ENCODE data around the gene ZNF740.

ZNF740 gene

DNA sequence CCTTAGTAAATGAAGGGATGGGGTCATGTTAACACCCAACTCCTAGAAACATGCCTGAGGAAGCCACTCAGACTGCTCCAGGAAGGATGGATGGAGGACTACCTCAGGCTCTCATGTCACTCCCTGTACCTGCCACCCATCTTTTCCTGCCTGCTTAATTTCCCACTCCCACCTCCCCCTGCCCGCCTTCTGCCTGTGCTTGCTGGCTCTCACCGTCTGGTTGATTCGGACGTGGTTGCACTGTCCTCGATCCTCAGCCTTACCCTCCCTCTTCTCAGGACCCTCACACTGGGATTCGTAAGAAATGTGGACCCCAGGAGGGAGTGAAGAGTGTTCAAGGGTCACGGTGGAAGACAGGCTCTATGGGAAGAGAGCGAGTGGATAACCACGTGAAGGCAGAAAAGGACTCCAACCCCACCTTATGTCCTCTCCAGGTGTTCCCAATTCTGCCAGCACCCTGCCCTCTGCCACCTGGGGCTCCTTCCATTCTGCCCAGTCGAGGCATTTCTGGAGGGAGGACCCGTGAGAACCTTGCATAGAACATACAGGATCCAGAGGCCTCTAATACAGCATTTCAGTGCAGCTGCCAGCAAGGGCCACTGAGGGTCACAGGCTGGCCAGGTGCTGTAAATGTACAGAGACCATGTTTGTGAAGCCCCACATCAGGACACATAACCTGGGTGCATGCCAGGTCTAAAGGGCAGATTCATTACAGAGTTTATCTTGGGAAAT lies 13.6 kb downstream of the ZNF740 start:
- TF ChIP-seq, protein P1, sequence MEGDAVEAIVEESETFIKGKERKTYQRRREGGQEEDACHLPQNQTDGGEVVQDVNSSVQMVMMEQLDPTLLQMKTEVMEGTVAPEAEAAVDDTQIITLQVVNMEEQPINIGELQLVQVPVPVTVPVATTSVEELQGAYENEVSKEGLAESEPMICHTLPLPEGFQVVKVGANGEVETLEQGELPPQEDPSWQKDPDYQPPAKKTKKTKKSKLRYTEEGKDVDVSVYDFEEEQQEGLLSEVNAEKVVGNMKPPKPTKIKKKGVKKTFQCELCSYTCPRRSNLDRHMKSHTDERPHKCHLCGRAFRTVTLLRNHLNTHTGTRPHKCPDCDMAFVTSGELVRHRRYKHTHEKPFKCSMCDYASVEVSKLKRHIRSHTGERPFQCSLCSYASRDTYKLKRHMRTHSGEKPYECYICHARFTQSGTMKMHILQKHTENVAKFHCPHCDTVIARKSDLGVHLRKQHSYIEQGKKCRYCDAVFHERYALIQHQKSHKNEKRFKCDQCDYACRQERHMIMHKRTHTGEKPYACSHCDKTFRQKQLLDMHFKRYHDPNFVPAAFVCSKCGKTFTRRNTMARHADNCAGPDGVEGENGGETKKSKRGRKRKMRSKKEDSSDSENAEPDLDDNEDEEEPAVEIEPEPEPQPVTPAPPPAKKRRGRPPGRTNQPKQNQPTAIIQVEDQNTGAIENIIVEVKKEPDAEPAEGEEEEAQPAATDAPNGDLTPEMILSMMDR (IDR thresholded peaks at IDR 0.05; ENCODE audit: low read depth, low read length) = no peak
- H3K4me3 ChIP-seq (replicated peaks in 1 of 2; ENCODE audit: low read depth in 2 of 2, low read length in 2 of 2) = no peak overlapping the region
- DNase-seq (ENCODE audit: low read depth in 2 of 2) = no peak

DNA sequence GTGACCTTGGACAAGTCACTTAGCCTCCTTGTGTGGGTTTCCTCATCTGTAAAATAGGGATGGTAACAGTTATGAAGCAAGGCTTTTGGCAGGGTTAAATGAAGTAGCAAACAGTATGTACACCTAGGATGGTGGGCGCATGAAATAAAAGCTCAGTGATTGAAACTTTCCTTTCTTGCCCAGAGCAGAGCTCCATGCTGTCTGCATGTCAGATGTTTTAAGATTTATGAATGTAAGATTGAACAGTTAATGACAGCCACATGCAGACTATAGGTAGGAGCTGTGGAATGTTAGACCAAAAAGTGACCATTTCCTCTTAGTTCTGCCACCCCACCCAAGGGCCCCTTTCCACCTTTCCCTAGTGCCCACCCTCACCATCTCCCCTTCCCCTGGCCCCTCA lies 14.5 kb downstream of the ZNF740 start:
- no peak overlapping the region for H3K4me3 ChIP-seq (replicated peaks in 1 of 2; ENCODE audit: low read depth in 2 of 2, low read length in 2 of 2)
- no peak for DNase-seq (ENCODE audit: low read depth in 2 of 2)
- TF ChIP-seq, protein P1 (IDR thresholded peaks at IDR 0.05; ENCODE audit: low read depth, low read length) = no peak

DNA sequence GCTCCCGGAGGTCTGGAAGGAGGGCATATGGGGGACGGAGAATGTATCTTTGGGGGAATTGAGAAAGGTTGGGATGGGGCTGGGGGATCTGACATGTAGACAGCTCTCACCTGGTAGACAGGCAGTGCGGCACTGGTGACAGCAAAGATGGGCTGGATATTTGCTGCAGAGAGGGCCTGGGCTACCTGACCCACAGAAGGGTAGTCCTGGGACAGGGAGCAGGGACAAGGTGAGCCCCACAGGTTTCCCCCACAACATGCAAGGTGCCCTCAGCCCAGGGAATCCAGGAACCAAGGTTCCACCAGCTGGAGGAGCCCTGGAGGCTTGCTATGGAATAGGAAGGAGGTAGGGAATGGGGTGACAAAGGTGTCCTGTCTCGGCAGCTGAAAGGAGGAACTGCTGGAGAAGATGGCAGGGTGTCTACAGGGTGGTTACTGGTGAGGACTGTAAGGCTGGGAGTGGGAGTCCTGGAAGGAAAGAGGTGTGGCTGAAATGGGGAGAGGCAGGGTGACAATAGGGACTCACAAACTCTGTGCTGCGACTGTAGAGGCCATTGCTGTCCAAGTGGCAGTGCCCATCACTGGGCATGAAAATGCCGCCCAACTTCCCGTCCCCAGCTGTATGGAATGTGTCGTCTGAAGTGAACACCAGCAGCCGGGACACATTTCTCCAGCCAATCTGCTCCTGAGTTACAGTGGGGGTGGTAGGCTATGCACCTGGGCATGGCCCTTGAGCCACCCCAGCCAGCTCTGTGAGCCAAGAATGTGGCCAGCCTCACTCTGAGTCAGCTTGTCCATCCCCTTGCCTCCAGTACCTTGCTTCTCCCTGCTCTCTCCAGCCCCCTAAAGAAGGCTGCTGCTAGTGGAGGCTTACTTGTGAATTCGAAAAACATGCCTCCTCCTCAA lies 15.2 kb downstream of the ZNF740 start:
- DNase-seq (ENCODE audit: low read depth in 2 of 2) = no peak
- TF ChIP-seq, protein P1 (IDR thresholded peaks at IDR 0.05; ENCODE audit: low read depth, low read length) = no peak
- no peak overlapping the region for H3K4me3 ChIP-seq (replicated peaks in 1 of 2; ENCODE audit: low read depth in 2 of 2, low read length in 2 of 2)

DNA sequence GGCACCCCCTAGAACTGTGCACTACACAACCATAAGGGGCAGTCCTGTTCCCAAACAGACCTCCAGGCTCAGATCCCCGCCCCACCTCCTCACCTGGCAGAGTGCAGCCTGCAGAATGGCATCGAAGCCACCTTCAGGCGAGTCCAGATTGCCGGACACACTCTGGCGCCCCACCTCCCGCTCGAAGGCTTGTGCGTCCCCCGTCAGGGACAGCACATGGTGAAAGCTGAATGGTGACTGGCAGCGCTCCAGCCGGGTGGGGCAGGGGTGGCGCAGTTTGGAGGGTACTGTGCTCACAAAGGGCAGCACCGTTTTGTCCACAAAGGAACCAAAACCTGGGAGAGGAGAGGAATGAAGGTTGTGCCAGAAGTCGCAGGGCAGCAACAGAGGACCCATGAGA lies 16.0 kb downstream of the ZNF740 start:
- TF ChIP-seq, protein P1 (IDR thresholded peaks at IDR 0.05; ENCODE audit: low read depth, low read length) = no peak
- DNase-seq (ENCODE audit: low read depth in 2 of 2) = no peak
- H3K4me3 ChIP-seq (replicated peaks in 1 of 2; ENCODE audit: low read depth in 2 of 2, low read length in 2 of 2) = no peak overlapping the region

DNA sequence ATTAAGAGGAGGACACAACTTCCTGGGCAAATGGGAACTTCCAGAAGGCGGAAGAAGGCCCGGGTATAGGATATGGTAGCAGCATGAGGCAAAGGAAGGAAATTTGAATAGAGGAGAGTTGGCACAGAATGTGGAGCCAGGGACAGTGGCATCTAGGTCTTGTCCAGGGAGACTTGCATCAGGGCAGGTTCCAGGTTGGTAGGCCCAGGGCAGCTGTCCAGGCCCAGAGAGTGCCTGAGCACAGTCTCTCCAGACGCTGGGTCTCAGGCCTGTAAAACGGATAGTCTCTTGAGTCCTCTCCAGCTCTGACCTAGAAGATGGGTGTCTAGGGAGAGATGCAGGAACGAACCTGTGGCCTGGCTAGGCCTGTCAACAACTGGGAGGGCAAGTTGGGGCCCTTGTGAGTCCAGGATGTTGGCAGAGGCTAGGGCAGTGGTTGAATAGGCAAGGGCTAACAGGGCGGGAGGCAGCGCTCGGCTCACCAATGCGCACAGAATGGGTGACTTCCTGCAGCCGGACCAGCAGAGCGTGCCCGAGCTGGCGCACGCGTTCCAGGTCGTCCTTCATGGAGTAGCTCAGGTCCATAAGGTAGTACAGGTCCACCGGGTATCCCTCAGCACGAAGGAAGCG lies 16.6 kb downstream of the ZNF740 start:
- DNase-seq (ENCODE audit: low read depth in 2 of 2) = no peak
- H3K4me3 ChIP-seq (replicated peaks in 1 of 2; ENCODE audit: low read depth in 2 of 2, low read length in 2 of 2) = no peak overlapping the region
- TF ChIP-seq, protein P1 (IDR thresholded peaks at IDR 0.05; ENCODE audit: low read depth, low read length) = no peak

DNA sequence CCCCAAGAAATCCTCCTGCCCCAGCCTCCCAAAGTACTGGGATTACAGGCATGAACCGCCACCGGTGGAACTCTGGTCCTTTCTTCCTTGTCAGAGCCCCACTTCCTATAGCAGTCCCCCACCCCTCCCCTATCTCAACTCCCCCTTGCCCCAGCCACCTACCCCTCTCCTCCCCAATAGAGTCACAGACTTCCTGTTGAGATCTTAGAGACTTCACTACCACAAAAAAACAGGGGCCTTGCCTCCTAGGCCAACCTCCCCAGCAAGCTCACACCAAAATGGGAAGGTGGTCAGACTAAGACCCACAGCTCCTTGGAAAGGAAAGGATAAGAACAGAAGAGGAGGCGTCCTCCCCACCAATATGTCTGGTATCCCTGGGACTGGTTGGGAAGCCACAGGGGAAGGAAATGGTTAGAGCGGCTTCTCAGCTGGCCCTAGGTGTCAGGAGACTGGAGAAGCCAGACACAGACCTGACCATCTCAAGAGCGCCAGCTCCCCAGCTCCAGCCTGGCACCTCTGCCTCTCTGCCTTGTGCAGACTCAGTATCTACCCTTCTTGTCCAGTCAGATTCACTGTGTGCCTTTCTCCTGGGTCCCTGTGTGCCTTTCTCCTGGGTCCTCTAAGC lies 18.1 kb downstream of the ZNF740 start:
- DNase-seq (ENCODE audit: low read depth in 2 of 2) = no peak
- TF ChIP-seq, protein P1 (IDR thresholded peaks at IDR 0.05; ENCODE audit: low read depth, low read length) = no peak

More for the DNA sequence above, 18.1 kb downstream of the ZNF740 start:
- no peak overlapping the region for H3K4me3 ChIP-seq (replicated peaks in 1 of 2; ENCODE audit: low read depth in 2 of 2, low read length in 2 of 2)

Measured in cardiac fibroblast (primary cell).